GM12878 (cell line): ENCODE measurements around the gene PSMA2. TPM values are rescaled to one million over a fixed set of nuclear protein-coding genes. Genes with fewer than 3 reads are reported as not detected.

ENCODE experiments used
- ATAC-seq: fragments of 200-7000 bp; cut with Tn5 transposase; 3 replicates; pipeline ENCODE4 v1.9.1; 2020; ENCODE audit warnings: mild to moderate bottlenecking, moderate library complexity
- BruUV-seq: library from RNA; stranded (reverse); fragments of 400-500 nt; replicated peaks from 2 replicates; lab custom pipeline; 2021; lab: Mats Ljungman, UMichigan
- CTCF ChIA-PET: fragments of 300-600 bp; sonication (Branson Sonifier 250); formaldehyde crosslinking; extraction: SDS; loops from one replicate; lab custom pipeline; 2021; ENCODE audit warnings: inconsistent platforms; lab: Yijun Ruan, JAX
- POLR2A ChIA-PET: fragments of 350-600 bp; formaldehyde crosslinking; extraction: SDS; loops from one replicate; lab custom pipeline; 2021; ENCODE audit warnings: inconsistent platforms; lab: Charles Lee
- RAD21 ChIA-PET: fragments of 300-600 bp; sonication (Branson Sonifier 250); formaldehyde crosslinking; loops from one replicate; lab custom pipeline; 2023; ENCODE audit warnings: antibody characterized with exemption; ENCODE audit not compliant: unreplicated experiment; lab: Charles Lee
- SMC1A ChIA-PET: fragments of 300-600 bp; sonication (Branson Sonifier 250); formaldehyde crosslinking; loops from one replicate; lab custom pipeline; 2023; ENCODE audit not compliant: unreplicated experiment, uncharacterized antibody; lab: Charles Lee
- DNase-seq: peaks from one replicate; pipeline ENCODE4 v3.0.0-alpha.2; 2011; ENCODE audit warnings: low read depth, low spot score
- FAIRE-seq: peaks from 3 replicates; lab custom pipeline; 2011; peaks lifted over from hg19 to GRCh38; lab: Jason Lieb, UNC
- H2AFZ ChIP-seq: 2 replicates; pipeline ENCODE4 v1.6.0; 2011; ENCODE audit warnings: low read depth, low read length, control low read depth; ENCODE audit not compliant: control insufficient read depth
- H3K27ac ChIP-seq: 2 replicates; pipeline ENCODE4 v1.5.1; 2011; ENCODE audit warnings: control low read depth; ENCODE audit not compliant: control insufficient read depth, insufficient read depth
- H3K27me3 ChIP-seq, 2 experiments: replicated peaks in 1 of 2; 2 replicates each; pipeline versions ENCODE4 v1.6.0 to v1.6.1; 2011; ENCODE audit warnings: low read length in 1 of 2; ENCODE audit not compliant: control insufficient read depth in 2 of 2, insufficient read depth in 2 of 2
- H3K36me3 ChIP-seq, 2 experiments: 2 replicates each; pipeline ENCODE4 v1.5.1; 2011; ENCODE audit warnings: low read length in 1 of 2; ENCODE audit not compliant: control insufficient read depth in 2 of 2, insufficient read depth in 2 of 2
- H3K4me1 ChIP-seq: 2 replicates; pipeline ENCODE4 v1.6.1; 2011; ENCODE audit warnings: mild to moderate bottlenecking, low read length, moderate library complexity, mixed read lengths; ENCODE audit not compliant: control insufficient read depth, insufficient read depth
- H3K4me2 ChIP-seq: 2 replicates; pipeline ENCODE4 v1.6.0; 2011; ENCODE audit warnings: control low read depth; ENCODE audit not compliant: control insufficient read depth, insufficient read depth
- H3K4me3 ChIP-seq: fragments of 200-600 bp; sonication (generic); 2 replicates; pipeline ENCODE4 v1.5.1; 2016
- H3K79me2 ChIP-seq: 2 replicates; pipeline ENCODE4 v1.6.0; 2011; ENCODE audit warnings: low read length; ENCODE audit not compliant: control insufficient read depth, insufficient read depth
- H3K9ac ChIP-seq: 2 replicates; pipeline ENCODE4 v1.8.0; 2011; ENCODE audit warnings: low read length, control low read depth, mixed read lengths; ENCODE audit not compliant: control insufficient read depth, insufficient read depth
- H3K9me3 ChIP-seq: replicated peaks from 3 replicates; pipeline ENCODE4 v1.5.1; 2011; ENCODE audit warnings: mild to moderate bottlenecking, low read length; ENCODE audit not compliant: control insufficient read depth, insufficient read depth
- H4K20me1 ChIP-seq: 2 replicates; pipeline ENCODE4 v1.6.0; 2011; ENCODE audit not compliant: control insufficient read depth, insufficient read depth
- E2F4 ChIP-seq: IDR thresholded peaks from 2 replicates; pipeline ENCODE4 v1.6.1; 2012; ENCODE audit warnings: low read depth, low read length, improper control_type of control experiment
- EP300 ChIP-seq, 2 experiments: fragments of 150-350 bp in 1 of 2; IDR thresholded peaks; 2 replicates each; pipeline ENCODE4 v1.6.1; 2011 to 2012; ENCODE audit warnings: low read depth in 2 of 2, low read length in 2 of 2, borderline replicate concordance in 1 of 2, improper control_type of control experiment in 1 of 2, inconsistent platforms in 1 of 2; ENCODE audit not compliant: control insufficient read depth in 1 of 2
- MTA2 ChIP-seq: fragments of 450-650 bp; IDR thresholded peaks from 2 replicates; pipeline ENCODE4 v1.6.1; 2016; ENCODE audit warnings: low read depth, mild to moderate bottlenecking, moderate library complexity
- POLR2AphosphoS2 ChIP-seq: IDR thresholded peaks from 2 replicates; pipeline ENCODE4 v1.6.1; 2011; ENCODE audit warnings: low read depth, mild to moderate bottlenecking, low read length, improper control_type of control experiment, moderate library complexity
- TARDBP ChIP-seq: IDR thresholded peaks from 2 replicates; pipeline ENCODE4 v1.6.1; 2016; ENCODE audit warnings: borderline replicate concordance
- USF1 ChIP-seq: IDR thresholded peaks from 2 replicates; pipeline ENCODE4 v1.6.1; 2011; ENCODE audit warnings: borderline replicate concordance, low read depth, mild to moderate bottlenecking, moderate library complexity, mixed read lengths, low read length; ENCODE audit not compliant: insufficient read depth; ENCODE audit errors: extremely low read length
- USF2 ChIP-seq: IDR thresholded peaks from 2 replicates; pipeline ENCODE4 v1.6.1; 2011; ENCODE audit warnings: low read depth, low read length, improper control_type of control experiment, borderline replicate concordance
- ZBTB40 ChIP-seq: fragments of 450-650 bp; IDR thresholded peaks from 2 replicates; pipeline ENCODE4 v1.6.1; 2016; ENCODE audit warnings: mild to moderate bottlenecking, moderate library complexity, borderline replicate concordance
- WGBS: methylation state at CpG from one replicate; pipeline ENCODE4 v1.1.6; 2016; ENCODE audit warnings: low lambda C conversion rate; ENCODE audit not compliant: insufficient replicate concordance, insufficient coverage; ENCODE audit errors: missing lambda C conversion rate; 5-methylcytosine and 5-hydroxymethylcytosine counted together
- in situ Hi-C: fragments of 300-500 bp; cut with MboI; formaldehyde crosslinking; loops from 9 replicates; pipeline ENCODE4 v1.14.3; 2018; ENCODE audit warnings: mixed read lengths
- intact Hi-C: fragments of 100-400 bp; cut with micrococcal nuclease; formaldehyde crosslinking; loops from one replicate; pipeline ENCODE4 v1.14.2; 2022; ENCODE audit not compliant: unreplicated experiment
- polyA plus RNA-seq, 11 experiments: library from polyadenylated mRNA; depleted of rRNA in 4 of 11; unstranded in 6 of 11; stranded (reverse) in 5 of 11; fragments of >200 nt; fragmentation: Nextera tagmentation in 4 of 11; fragmentation: Illumina TruSeq in 1 of 11; extraction: Ambion mirVana in 4 of 11; extraction: Trizol in 1 of 11; gene quantifications; 1 replicate in 1 of 11; 2 replicates in 10 of 11; pipeline versions ENCODE4 v1.2.1 to v1.2.3, GENCODE V29; 2011 to 2016; ENCODE audit warnings: inconsistent platforms in 2 of 11, missing spikeins in 2 of 11, low read depth in 1 of 11
- total RNA-seq, 4 experiments: library from RNA; depleted of rRNA in 3 of 4; stranded (reverse); fragments of >200 nt in 3 of 4; fragmentation: Illumina TruSeq in 1 of 4; extraction: Trizol in 1 of 4; gene quantifications; 2 replicates each; pipeline versions ENCODE4 v1.2.1 to v1.2.3, GENCODE V29; 2013 to 2021

The PSMA2 gene
- total and polyA plus RNA-seq, 10 of the 15 experiments (the other 5 are each of a cell fraction or from before 2014, with no cell fraction given), result 129 to 1,223 (median 317) TPM

- intact Hi-C loops, result loop anchor here (2.0 kb wide), 1 partner anchor 21 kb away; the partner anchor contains the start of genes MRPL32 and PSMA2
- Histone ChIP-seq H4K20me1 (no peaks in the 10 kb centered on the region), H2AFZ (peak within 1 kb of the TSS; percentile 94), H3K4me3 (peak within 1 kb of the TSS; percentile 74), H3K36me3 (peaks cover 3 to 6% of the 10 kb centered on the region in 2 experiments; a peak in 3 of 4 replicates), H3K4me1 (peaks cover 15% of the 10 kb centered on the region), H3K9ac (peak within 1 kb of the TSS; percentile 83), H3K27ac (peak within 1 kb of the TSS; percentile 72), H3K9me3 (no peaks in the 10 kb centered on the region), H3K79me2 (peaks cover 2% of the 10 kb centered on the region; the same call in 1 of the 2 replicates), H3K27me3 (no peaks in the 10 kb centered on the region), H3K4me2 (peak within 1 kb of the TSS; percentile 90)
- ChIA-PET SMC1A (interaction anchor here (0.6 to 6.1 kb wide), 12 partner anchors 11 to 1023 kb away, joined by 3 to 34 read pairs (median 4); partner anchors contain the start of genes MRPL32 and PSMA2), RAD21 (interaction anchor here (0.9 to 1.3 kb wide), 6 partner anchors 18 to 415 kb away, joined by 3 to 7 read pairs (median 4); partner anchors contain the start of genes MRPL32 and PSMA2), CTCF (interaction anchor here (0.7 to 2.6 kb wide), 9 partner anchors 10 to 350 kb away, joined by 3 to 9 read pairs (median 3); partner anchors contain the start of gene PSMA2), POLR2A (interaction anchor here (1.0 to 2.6 kb wide), 4 partner anchors 13 to 23 kb away, joined by 3 to 11 read pairs (median 8); partner anchors contain the start of genes MRPL32 and PSMA2)
- in situ Hi-C loops, result no loop called here
- no TSS peak for BruUV-seq
- FAIRE-seq (peak; percentile 84), DNase-seq (peak; percentile 74), ATAC-seq (peak; percentile 96)
- under 1% methylated on average over 78 of the region's 95 CpGs for WGBS
- TF ChIP-seq TARDBP, result peak; percentile 75; the same call in 1 of the 2 replicates
- no peak for TF ChIP-seq EP300 (IDR thresholded peaks at IDR 0.05; ENCODE audit: borderline replicate concordance in 1 of 2, control insufficient read depth in 1 of 2, low read depth in 2 of 2, low read length in 2 of 2)
- peak; percentile 91 for TF ChIP-seq USF2
- TF ChIP-seq POLR2AphosphoS2, result peak; percentile 79
- TF ChIP-seq USF1, result peak; percentile 98
- peak; percentile 57; the same call in 1 of the 2 replicates for TF ChIP-seq ZBTB40
- TF ChIP-seq MTA2, result no peak
- no peak for TF ChIP-seq E2F4
Measured at GRCh38 chr7:42911454-42912447, 20.2 kb downstream of the PSMA2 start, which contains the start of gene C7orf25. TSS of gene C7orf25 (minus strand) at chr7:42912070. CDS start at chr7:42910900, 1,170 bp downstream.
